NCI-H1105 treated with DMSO at 0.1 percent for 48 hours (cell line): Measurements from ENCODE around the gene OR10G3.
"Not testable (repeated sequence)": the region's sequence is repeated elsewhere in the genome, so short reads cannot be mapped to it uniquely, and the experiment has no call there.

Source experiments
- DNase-seq: peaks from one replicate; lab custom pipeline; 2025; lab: John Stamatoyannopoulos, UW

The OR10G3 gene, protein sequence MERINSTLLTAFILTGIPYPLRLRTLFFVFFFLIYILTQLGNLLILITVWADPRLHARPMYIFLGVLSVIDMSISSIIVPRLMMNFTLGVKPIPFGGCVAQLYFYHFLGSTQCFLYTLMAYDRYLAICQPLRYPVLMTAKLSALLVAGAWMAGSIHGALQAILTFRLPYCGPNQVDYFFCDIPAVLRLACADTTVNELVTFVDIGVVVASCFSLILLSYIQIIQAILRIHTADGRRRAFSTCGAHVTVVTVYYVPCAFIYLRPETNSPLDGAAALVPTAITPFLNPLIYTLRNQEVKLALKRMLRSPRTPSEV

DNA sequence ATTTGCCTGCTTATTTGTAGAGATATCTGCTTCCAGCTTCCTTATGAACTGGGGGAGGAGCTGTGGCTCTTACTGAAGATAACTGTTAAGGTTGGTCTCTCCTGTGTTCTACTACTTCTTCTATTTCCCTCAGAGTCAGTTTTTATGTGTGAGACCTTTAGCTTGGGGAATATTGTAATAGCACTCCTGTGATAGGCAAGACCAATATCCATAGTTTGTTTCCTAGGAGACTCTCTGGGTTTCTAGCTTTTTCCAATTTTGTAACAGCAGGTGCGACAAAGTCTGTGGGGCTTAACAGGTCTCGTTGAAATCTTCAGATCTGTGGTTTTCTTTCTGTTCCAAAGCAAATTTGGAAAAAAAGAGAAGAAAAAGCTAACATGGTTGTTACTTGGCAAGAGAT, at the start of gene OR10G3:
Gene OR10G3 (minus strand): TSS at position 101 of the 400 bp plus-strand sequence. CDS start 9,332 bp downstream, outside the sequence.
- DNase-seq: no peak

DNA sequence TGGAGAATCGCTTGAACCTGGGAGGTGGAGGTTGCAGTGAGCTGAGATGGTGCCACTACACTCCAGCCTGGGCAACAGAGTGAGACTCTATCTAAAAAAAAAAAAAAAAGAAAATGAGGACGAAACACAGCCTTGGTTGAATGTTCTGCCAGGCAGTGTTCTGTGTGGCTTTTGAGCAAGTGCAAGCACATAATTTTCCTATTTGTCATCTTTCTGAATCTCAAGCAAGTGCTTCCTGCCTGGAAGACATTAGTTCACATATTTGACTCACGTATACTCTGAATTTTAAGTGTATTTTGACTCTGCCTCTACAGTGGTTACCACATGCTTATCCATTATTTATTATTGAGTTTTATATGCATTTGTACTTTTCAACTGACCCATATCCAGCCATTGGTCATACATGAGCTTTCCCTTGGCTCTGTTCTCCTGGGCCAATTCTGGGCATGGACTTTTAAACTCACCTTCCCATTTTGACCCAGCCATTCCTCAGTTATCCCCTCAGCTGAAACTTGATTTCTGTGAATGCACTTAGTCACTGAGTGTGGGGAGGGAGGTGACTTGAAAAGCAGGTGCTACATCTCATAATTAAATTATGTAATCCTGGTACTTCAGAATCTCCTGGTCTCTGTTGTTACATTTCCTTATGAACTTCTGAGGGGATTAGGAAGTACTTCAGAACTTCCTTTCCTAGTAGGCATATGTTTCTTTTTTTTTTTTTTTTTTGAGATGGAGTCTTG, 46.8 kb upstream of the OR10G3 start:
- no peak for DNase-seq

DNA sequence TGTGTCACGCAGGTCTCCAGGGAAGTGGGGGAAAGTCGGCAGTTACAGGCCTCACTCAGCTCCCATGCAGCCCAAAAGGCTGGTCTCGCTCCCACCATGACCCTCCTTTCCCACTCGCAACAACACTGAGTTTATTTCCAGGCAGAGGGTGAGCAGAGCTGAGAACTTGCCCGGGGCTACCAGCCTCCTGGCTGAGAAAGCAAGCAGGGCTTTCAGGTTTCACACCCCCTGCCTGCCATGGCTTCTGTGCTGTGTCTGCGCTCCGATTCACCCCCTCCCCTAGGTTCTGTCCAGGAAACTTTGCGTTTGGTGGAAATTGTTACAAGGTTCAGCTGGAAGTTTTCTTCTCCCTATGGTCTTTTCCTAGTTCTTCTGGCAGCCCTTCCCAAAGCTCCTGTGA, 37.7 kb upstream of the OR10G3 start:
- DNase-seq: no peak

DNA sequence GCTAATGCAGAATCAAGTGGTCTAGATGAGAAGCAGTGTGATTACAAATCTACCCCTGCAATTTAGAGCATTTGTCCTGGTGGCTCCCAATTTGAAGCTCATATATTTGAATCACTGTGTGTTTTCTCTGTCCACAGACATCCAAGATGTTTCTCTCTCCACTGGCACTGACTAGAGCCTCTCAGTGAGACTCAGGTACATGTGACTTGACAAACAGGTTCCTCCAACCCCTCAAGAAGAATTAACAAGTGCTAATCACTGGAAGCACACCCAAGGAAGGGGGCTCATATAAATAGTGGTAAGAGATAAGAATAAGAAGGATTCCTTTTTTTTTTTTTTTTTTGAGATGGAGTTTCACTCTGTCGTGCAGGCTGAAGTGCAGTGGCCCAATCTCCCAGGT, 34.4 kb upstream of the OR10G3 start:
- no peak for DNase-seq

DNA sequence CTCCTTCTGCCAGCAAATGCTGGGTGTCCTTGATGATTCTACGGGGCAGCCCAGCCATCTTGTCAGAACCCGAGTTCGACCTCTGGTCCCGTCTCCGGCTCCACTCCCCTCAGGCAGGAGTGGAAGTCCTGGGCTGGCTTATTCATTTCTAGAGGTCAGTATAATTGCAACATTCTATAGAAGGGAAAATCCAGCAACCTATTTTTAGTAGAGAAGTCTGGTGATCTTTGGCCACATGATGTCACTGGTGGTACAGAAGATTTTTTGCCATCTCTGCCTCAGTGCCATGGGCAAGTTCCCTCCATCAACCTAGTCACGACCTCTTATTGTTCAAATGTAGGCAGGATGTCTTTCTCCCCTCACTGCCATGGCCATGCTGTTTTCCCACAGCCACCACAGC, 32.4 kb upstream of the OR10G3 start:
- no peak for DNase-seq

DNA sequence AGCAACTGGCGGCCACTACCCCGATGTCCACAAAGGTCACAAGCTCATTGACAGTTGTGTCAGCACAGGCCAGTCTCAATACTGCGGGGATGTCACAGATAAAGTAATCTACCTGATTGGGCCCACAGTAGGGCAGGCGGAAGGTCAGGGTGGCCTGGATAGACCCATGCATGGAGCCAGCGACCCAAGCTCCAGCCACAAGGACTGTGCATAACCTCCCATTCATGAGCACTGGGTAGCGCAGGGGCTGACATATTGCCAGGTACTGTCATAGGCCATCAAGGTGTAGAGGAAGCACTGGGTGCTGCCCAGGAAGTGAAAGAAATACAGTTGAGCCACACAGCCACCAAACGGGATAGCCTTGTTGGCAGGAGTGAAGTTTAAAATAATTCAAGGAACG, 22.3 kb upstream of the OR10G3 start:
- DNase-seq: not testable (repeated sequence)

DNA sequence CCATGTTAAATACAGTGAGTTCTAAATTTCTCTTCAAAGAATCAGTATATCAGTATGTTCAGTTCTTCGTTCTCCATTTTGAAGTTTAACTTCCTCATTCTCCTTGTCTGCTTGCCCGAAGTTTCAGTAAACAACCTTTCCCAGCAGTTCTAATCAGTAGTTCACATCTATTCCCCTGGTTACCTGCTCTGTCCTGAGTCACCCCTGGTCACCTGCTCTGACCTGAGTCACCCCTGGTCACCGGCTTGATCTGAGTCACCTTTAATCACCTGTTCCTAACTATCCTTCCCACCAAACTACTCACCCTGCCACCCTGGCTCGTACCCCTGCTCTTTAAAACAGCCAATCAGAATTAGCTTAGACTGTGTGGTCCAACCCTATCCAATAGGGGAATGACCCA, 9.4 kb upstream of the OR10G3 start:
- DNase-seq: no peak

DNA sequence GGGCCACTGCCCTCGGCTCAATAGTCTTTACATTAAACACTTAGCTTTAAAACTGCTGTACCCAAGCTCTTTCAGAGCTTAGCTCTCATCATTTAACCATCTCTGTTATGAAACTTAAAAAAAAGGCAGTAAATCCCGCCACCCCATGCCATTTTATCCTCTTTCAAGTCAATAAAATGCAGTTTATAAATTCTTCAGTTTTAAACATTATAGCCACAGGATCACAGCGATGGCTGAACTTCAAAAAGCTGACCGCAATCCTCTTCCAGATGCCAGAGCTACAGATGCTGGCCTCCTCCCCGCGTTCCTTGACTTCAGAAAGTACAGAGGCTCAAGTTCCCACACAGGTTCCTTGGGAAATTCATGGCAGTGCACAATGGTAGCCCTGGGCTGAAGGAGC, 4.2 kb downstream of the OR10G3 start:
- DNase-seq: no peak

DNA sequence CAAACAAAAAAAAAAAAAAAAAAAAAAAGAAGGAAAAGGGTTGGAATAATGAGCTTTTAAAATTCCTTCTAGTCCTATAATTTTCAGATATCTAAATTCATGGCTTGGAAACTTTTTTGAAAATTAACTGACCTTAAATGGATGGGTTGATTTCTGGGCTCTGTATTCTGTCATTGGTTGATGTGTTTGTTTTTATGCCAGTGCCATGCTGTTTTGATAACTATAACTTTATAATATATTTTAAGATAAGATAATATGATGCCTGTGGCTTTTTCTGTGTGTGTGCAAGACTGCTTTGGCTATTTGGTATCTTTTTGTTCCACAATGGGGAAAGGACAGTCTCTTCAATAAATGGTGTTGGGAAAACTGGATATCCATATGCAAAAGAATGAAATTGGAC, 7.3 kb downstream of the OR10G3 start:
- no peak for DNase-seq

DNA sequence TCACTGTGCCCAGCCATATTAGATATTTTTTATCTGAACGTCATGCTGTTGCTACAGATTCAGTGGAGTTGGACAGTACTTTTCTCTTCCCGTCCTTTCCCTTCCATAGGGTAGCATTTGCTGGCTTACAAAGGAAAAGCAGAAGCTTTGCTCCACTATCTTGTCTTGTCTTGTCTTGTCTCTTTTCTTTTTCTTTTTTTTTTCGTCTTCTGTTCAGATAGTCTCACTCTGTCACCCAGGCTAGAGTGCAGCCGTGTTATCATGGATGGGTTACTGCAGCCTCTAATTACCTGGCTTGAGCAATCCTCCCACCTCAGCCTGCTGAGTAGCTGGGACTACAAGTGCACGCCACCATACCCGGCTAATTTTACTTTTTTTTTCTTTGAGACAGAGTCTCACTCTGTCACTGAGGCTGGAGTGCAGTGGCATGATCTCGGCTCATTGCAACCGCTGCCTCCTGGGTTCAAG, 21.1 kb downstream of the OR10G3 start:
- no peak for DNase-seq

DNA sequence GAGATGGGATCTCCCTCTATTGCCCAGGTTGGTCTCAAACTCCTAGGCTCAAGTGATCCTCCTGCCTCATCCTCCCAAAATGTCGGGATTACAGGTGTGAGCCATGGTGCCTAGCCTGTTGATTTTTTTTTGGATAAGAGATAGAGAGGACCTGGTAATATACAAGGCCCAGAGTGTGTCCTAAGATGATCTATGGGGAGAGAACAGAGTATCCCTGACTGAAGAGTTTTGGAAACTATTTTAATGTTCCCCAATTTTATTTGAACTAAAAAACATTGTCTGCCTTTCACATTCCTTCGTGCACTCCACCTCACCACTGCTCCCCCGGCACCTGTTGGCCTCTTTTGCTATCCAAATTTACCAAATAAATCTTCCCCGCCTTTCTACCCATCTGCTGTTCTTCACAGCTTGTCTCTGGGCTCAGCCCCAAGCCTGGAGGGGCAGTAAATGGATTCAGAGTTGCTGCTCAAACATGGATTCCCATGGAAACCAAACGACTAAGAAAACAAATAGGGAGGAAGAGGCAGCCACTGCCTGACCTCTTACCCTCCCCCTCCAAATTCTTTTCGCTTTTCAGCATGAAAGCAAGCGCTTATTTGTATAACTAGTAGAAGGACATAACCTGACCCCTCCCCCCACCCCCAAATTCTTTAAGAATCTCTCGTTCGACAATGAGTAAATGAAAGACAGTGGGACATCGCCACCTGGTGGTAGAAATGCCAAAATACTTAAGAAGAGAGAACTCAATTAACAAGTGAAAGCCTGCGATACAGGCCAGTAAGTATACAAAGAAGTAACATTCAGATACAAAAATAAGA, 22.6 kb downstream of the OR10G3 start:
- DNase-seq: peak; percentile 94

DNA sequence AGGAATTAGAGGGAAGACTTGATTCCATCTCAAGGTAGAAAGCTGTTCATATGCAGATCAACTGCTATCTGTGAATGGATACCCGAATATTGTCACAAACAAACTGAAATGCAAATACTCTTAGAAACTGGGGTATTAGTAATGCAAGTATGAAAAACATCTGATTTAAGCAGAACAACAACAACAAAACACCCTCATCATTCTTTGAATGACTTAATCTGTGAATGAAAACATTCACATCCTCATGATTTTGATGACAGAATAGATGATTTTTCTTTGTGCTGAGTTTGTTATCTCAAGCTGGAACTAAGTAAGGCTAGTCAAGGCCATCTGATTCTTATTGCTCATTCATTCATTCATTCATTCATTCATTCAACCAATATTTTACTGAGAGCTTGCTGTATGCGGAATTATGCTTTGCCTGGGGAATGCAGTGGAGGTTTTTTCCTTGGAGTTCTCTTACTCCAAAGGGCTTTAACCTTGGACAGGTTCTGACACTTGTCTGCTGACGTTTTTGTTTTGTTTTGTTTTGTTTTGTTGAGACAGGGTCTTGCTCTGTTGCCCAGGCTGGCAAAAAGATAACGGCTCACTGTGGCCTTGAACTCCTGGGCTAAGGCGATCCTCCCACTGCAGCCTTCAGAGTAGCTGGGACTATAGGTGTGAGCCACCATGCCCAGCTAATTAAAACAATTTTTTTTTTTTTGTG, 23.3 kb downstream of the OR10G3 start:
- no peak for DNase-seq

DNA sequence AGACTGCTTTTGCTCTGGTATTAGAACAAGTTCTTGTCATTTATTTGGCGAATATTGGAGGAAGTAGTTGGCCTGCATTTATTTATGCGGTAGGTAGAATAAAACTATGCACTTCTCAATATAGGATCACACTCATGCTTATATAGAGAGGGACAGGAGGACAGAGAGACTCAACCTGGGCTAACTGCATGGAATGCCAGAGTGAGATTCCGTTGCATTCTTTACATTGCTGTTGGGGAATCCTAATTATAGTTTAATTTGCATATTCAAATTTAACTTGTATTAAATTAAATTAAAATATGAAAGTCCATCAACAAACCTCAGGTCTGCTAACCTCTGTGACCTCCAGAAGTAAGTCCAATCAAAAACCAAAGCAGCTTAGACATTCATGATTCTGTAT, 26.6 kb downstream of the OR10G3 start:
- DNase-seq: no peak

DNA sequence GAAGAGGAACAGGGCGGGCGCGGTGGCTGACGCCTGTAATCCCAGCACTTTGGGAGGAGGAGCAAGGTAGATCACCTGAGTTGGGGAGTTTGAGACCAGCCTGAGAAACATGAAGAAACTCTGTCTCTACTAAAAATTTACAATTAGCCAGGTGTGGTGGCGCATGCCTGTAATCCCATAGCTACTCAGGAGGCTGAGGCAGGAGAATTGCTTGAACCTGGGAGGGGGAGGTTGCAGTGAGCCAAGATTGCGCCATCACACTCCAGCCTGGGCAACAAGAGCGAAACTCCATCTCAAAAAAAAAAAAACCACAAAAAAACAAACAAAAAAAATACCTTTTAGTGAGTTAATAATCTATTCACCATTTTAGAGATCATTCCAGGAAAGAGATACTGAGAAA, 35.3 kb downstream of the OR10G3 start:
- not testable (repeated sequence) for DNase-seq

DNA sequence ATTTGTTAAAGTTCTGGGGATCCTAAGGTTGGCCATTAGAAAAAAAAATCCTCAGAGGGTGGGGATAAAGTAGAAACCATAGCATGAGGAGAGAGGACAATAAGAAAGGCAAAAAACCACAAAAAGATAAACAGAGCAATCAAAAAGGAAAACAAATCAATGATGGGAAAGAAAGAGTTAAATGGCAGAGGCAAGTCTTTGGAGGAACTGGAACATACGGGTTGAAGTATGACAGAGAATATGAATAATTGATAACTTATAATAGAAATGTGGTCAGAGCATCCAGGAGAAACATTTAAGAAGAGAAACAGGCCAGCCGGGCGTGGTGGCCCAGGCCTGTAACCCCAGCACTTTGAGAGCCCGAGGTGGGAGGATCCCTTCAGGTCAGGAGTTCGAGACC, 35.9 kb downstream of the OR10G3 start:
- DNase-seq: no peak

DNA sequence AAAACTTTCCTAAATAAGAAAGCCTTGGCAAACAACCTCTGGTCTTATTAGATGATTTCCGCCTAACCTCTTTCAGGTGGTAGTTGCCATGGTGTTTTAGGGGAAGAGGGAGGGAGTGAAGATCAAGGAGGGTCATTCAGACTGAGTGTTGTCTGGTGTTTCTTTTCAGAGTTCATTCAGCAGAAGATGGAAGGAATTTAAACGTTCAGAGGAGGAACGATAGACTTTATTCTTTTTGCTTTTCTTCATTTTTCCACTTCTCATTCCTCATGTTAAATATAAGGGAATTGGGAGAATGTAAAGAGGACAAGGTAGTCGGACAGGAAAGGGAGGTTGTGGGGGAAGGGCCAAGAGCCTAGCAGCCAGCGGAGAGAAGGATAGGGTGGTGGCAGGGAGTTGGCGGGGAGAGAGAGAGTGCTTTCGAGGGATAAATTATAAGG, 36.3 kb downstream of the OR10G3 start:
- DNase-seq: no peak

DNA sequence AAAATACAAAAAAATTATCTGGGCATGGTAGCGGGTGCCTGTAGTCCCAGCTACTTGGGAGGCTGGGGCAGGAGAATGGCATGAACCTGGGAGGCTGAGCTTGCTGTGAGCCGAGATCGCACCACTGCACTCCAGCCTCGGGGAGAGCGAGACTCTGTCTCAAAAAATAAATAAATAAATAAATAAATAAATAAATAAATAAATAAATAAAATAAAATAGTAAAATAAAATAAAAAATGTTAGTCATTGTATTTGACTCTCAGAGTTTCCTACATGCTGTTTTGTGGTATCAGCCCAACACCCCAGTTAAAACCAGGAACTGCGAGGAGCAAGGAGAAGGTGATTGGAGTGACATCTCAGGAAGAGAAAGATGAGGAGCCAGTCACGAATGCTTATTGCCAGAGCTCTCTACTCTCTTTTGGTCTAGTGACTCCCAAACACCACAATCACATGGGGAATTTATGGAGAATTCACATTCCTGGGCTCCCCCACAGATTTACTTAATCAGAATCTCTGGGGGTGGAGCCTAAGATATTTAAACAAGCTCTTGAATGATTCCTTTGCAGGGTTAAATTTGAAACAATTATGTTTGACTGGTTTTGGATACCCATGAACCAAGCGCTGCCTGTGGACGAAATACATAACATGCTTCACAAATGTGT, 38.3 kb downstream of the OR10G3 start:
- no peak for DNase-seq

DNA sequence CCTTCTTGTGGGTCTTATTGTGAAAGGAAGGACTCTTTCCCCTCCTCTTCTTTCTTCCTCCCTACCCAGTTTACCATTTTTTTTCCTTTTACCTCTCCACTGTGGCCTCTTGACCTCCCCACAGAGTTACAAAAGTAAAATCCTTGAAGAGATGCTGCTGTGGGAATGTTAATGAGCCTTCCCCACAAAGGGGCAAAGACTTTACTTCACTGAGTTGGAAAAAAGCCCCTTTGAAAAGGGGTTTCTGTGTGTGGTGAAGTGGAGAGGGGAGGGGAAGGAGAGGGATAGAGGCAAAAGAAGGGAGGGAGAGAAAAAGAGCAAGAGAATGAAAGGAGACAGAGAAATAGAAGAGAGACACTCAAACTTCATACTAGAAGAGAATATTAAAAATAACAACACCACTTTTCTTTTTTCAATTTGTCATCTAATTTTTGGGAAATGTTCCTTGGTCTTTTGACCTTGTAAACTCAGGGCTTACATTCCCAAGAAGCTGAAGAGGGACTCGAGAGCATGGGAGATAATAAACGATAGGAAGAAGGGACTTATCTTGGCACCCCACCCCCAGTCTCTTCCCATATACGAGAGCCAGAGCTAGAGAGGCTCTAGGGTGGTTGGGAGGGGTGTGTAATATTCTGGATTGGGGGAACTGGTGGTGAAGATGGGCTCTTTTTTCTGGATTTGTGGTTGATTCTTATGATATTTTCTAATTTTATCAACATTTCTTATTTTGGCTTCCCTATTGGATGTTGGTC, 40.5 kb downstream of the OR10G3 start:
- DNase-seq: no peak

DNA sequence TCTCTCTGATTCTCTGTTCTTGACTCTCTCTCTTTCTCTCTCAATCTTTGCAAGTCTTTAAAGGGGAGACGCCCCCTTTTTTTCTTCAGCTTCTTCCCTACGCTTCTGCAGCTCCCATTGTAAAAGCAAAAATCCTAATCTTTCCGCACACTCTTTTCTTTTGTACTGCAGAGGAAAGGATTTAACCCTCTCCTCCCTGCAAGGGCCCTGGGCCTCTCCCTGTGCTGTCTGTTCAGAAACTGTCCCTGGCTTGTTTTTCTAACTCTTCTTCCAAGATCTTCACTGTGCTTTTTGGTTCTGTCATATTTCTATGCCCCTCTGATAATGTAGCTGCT, 42.8 kb downstream of the OR10G3 start:
- DNase-seq: no peak

DNA sequence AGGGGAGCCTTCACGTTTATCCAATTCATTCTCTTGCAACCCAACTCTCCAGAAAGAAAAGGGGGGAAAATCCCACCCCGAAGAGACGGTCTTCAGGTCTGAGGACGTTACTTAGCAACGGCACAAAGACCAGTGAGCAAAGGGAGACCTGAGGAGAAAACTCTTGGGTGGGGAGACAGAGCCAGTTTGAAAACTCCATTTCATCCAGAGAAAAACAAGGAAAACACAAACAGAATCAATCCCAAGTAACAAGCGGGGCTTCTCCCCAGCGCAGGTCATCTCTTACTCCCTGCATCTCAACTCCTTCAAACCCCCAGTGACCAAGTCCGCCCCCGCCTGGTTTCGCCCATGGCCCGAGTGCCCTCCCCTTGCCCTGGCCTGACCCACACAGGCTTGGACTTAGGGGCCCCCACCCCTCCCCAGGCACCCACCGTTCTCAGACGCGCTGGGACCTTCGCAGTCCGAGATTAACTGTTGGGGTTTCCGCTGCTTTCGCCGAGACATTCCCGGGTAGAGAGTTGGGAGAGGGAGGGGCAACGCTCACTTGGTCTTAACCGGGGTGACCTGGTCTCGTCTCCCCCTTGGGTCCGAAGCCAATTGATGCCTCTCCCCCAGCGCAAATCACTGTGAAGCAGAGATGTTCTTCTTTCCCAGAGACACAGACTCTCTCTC, 43.3 kb downstream of the OR10G3 start:
- no peak for DNase-seq
